Fibroblast of lung (primary cell): ENCODE measurements around the gene NHLRC1. TPM values are rescaled to one million over a fixed set of nuclear protein-coding genes. Genes with fewer than 3 reads are reported as not detected.

Source experiments
- DNase-seq, 2 donors: peaks; one replicate each; pipeline versions ENCODE4 v3.0.0 to v3.0.0-alpha.2; 2010; ENCODE audit warnings: low read depth in 2 of 2
- H2AFZ ChIP-seq: 2 replicates; pipeline ENCODE4 v1.5.1; 2012; ENCODE audit warnings: low read length, control low read depth, inconsistent platforms
- H3K27ac ChIP-seq: 2 replicates; pipeline ENCODE4 v1.5.1; 2011; ENCODE audit warnings: low read length, control low read depth; ENCODE audit not compliant: insufficient read depth
- H3K27me3 ChIP-seq: 2 replicates; pipeline ENCODE4 v1.5.1; 2011; ENCODE audit warnings: mild to moderate bottlenecking, low read length; ENCODE audit not compliant: control insufficient read depth, insufficient read depth
- H3K36me3 ChIP-seq: 2 replicates; pipeline ENCODE4 v1.5.1; 2011; ENCODE audit warnings: low read length; ENCODE audit not compliant: control insufficient read depth, insufficient read depth
- H3K4me1 ChIP-seq: 2 replicates; pipeline ENCODE4 v1.5.1; 2011; ENCODE audit warnings: low read length; ENCODE audit not compliant: control insufficient read depth, insufficient read depth; ENCODE audit errors: extremely low read depth
- H3K4me2 ChIP-seq: 2 replicates; pipeline ENCODE4 v1.5.1; 2011; ENCODE audit warnings: low read length, control low read depth; ENCODE audit not compliant: insufficient read depth; ENCODE audit errors: extremely low read depth
- H3K4me3 ChIP-seq, 4 experiments: fragments of 200-600 bp in 1 of 4; sonication (generic) in 1 of 4; replicated peaks in 1 of 4; 2 replicates each; pipeline ENCODE4 v1.5.1; 2011 to 2016; ENCODE audit warnings: low read length in 4 of 4, low read depth in 3 of 4, mild to moderate bottlenecking in 3 of 4, control low read depth in 2 of 4, inconsistent platforms in 1 of 4, mixed read lengths in 1 of 4; ENCODE audit not compliant: insufficient read depth in 1 of 4; ENCODE audit errors: control extremely low read depth in 1 of 4
- H3K79me2 ChIP-seq: 2 replicates; pipeline ENCODE4 v1.5.1; 2012; ENCODE audit warnings: mild to moderate bottlenecking, low read length, inconsistent platforms; ENCODE audit not compliant: control insufficient read depth, insufficient read depth
- H3K9ac ChIP-seq: 2 replicates; pipeline ENCODE4 v1.5.1; 2011; ENCODE audit warnings: mild to moderate bottlenecking, low read length, control low read depth; ENCODE audit not compliant: insufficient read depth
- H3K9me3 ChIP-seq: 2 replicates; pipeline ENCODE4 v1.5.1; 2012; ENCODE audit warnings: low read depth, low read length; ENCODE audit not compliant: control insufficient read depth, insufficient read depth
- H4K20me1 ChIP-seq: 2 replicates; pipeline ENCODE4 v1.5.1; 2011; ENCODE audit warnings: low read length; ENCODE audit not compliant: control insufficient read depth, insufficient read depth; ENCODE audit errors: extremely low read depth
- EZH2 ChIP-seq: IDR thresholded peaks from 2 replicates; pipeline ENCODE4 v1.5.1; 2012; ENCODE audit warnings: low read length, control low read depth, mild to moderate bottlenecking; ENCODE audit errors: missing control alignments
- polyA plus RNA-seq, 2 donors: library from polyadenylated mRNA; depleted of rRNA in 1 of 2; stranded (reverse) in 1 of 2; unstranded in 1 of 2; fragments of >200 nt; gene quantifications; 2 replicates each; pipeline ENCODE4 v1.2.1, GENCODE V29; 2011 to 2012; ENCODE audit warnings: missing spikeins in 1 of 2
- total RNA-seq: library from RNA; depleted of rRNA; stranded (reverse); fragments of >200 nt; gene quantifications from 2 replicates; pipeline ENCODE4 v1.2.1, GENCODE V29; 2014
- TF ChIP-seq, protein P1 (sequence below), 2 donors: IDR thresholded peaks in 1 of 2; conservative IDR thresholded peaks in 1 of 2; 1 replicate in 1 of 2; 2 replicates in 1 of 2; pipeline ENCODE4 v1.5.1; 2011 to 2012; ENCODE audit warnings: low read length in 2 of 2, control low read depth in 1 of 2, inconsistent platforms in 1 of 2, low read depth in 1 of 2, mild to moderate bottlenecking in 1 of 2

NHLRC1 gene
- total and polyA plus RNA-seq, 2 donors (not counting 1 experiment from before 2014, with no cell fraction given): 1.1 to 3.5 TPM

DNA sequence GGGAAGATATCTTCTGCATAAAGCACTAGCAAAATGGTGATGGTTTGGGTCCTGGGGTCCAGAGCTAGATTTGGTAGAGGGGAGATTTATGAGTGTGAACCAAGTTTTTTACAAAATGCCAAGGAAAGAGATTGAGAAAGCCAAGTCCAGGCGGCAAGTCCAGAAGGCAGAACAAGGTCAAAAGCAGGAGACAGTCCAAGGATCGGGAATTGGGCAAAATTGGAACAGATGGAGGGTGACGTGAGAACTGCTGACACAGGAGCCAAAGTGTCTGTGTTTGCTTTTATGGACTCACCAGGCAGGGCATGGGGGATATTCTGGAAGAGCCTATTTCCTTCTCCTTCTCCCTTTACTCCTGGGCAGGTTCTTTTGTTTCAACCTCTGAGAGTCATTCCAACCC is 4.1 kb downstream of the NHLRC1 start:
- Histone ChIP-seq H3K9ac (no peak overlapping the region), H3K79me2 (no peaks in the 10 kb centered on the region), H2AFZ (no peak overlapping the region), H3K4me1 (peaks cover 4% of the 10 kb centered on the region), H3K4me2 (no peak overlapping the region), H4K20me1 (no peaks in the 10 kb centered on the region), H3K27me3 (no peaks in the 10 kb centered on the region), H3K27ac (no peak overlapping the region), H3K9me3 (no peaks in the 10 kb centered on the region), H3K4me3 (no peak overlapping the region), H3K36me3 (no peaks in the 10 kb centered on the region)
- TF ChIP-seq EZH2: no peak
- TF ChIP-seq, protein P1, sequence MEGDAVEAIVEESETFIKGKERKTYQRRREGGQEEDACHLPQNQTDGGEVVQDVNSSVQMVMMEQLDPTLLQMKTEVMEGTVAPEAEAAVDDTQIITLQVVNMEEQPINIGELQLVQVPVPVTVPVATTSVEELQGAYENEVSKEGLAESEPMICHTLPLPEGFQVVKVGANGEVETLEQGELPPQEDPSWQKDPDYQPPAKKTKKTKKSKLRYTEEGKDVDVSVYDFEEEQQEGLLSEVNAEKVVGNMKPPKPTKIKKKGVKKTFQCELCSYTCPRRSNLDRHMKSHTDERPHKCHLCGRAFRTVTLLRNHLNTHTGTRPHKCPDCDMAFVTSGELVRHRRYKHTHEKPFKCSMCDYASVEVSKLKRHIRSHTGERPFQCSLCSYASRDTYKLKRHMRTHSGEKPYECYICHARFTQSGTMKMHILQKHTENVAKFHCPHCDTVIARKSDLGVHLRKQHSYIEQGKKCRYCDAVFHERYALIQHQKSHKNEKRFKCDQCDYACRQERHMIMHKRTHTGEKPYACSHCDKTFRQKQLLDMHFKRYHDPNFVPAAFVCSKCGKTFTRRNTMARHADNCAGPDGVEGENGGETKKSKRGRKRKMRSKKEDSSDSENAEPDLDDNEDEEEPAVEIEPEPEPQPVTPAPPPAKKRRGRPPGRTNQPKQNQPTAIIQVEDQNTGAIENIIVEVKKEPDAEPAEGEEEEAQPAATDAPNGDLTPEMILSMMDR (conservative IDR thresholded peaks at IDR 0.05 in 1 of 2, IDR thresholded peaks at IDR 0.05 in 1 of 2; ENCODE audit: low read depth in 1 of 2, low read length in 2 of 2): no peak
- DNase-seq: no peak

DNA sequence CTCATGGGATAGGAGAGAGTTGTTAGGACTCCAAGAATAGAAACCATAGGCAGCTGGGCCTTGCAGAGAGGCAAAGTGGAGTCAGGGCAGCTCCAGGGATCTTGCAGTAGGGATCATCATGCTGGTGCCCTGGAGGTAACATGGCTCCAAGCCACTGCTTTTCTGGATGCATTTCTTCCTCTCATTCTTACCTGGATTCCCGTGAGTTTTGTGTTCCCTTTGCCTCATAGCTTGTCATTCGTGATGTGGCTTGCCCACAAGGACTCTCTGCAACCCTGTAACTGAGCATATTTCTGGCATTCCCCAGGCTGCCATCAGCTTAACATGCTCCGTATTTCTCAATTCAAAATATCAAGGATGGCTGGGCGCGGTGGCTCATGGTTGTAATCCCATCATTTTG is 5.3 kb downstream of the NHLRC1 start:
- Histone ChIP-seq H3K4me2 (no peak overlapping the region), H3K27ac (no peak overlapping the region), H3K36me3 (no peaks in the 10 kb centered on the region), H3K4me1 (no peaks in the 10 kb centered on the region), H3K4me3 (no peak overlapping the region), H4K20me1 (no peaks in the 10 kb centered on the region), H3K27me3 (no peaks in the 10 kb centered on the region), H3K79me2 (no peaks in the 10 kb centered on the region), H3K9ac (no peak overlapping the region), H2AFZ (no peak overlapping the region), H3K9me3 (no peaks in the 10 kb centered on the region)
- TF ChIP-seq EZH2: no peak
- TF ChIP-seq, protein P1 (conservative IDR thresholded peaks at IDR 0.05 in 1 of 2, IDR thresholded peaks at IDR 0.05 in 1 of 2; ENCODE audit: low read depth in 1 of 2, low read length in 2 of 2): no peak
- DNase-seq: no peak

DNA sequence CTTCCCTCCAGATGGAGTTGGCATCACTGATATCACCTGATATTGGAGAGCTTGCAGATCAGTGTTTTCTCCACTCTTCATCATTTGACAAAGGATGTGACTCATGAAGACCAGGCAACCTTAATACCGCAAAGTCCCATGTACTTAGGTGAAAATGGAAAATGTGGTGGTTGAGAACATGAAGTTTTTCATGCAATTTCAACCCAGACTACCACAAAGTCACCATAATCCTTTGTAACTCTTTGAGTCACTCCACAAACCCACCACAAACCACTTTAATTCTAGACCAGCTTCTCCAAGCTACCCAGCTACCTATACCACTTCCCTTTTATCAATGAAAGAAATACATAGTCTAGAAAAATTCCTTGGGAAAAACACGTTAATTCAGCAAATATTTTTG is 7.1 kb downstream of the NHLRC1 start:
- H4K20me1 ChIP-seq: no peaks in the 10 kb centered on the region
- no peaks in the 10 kb centered on the region for H3K79me2 ChIP-seq
- peak in 1 of 2 donors; percentile 38 for DNase-seq
- H3K36me3 ChIP-seq: no peaks in the 10 kb centered on the region
- H3K27ac ChIP-seq: no peak overlapping the region
- H2AFZ ChIP-seq: no peak overlapping the region
- H3K9ac ChIP-seq: no peak overlapping the region
- H3K9me3 ChIP-seq: no peaks in the 10 kb centered on the region
- no peak overlapping the region for H3K4me2 ChIP-seq
- H3K27me3 ChIP-seq: no peaks in the 10 kb centered on the region
- TF ChIP-seq, protein P1 (conservative IDR thresholded peaks at IDR 0.05 in 1 of 2, IDR thresholded peaks at IDR 0.05 in 1 of 2; ENCODE audit: low read depth in 1 of 2, low read length in 2 of 2): no peak
- TF ChIP-seq EZH2: no peak
- no peak overlapping the region for H3K4me3 ChIP-seq
- H3K4me1 ChIP-seq: no peaks in the 10 kb centered on the region
